NCI-H2227 (cell line): ENCODE results near the gene PPEF1.

Experiments
- DNase-seq: peaks from one replicate; lab custom pipeline; 2025; ENCODE audit not compliant: unreplicated experiment; lab: John Stamatoyannopoulos, UW

Gene PPEF1

DNA sequence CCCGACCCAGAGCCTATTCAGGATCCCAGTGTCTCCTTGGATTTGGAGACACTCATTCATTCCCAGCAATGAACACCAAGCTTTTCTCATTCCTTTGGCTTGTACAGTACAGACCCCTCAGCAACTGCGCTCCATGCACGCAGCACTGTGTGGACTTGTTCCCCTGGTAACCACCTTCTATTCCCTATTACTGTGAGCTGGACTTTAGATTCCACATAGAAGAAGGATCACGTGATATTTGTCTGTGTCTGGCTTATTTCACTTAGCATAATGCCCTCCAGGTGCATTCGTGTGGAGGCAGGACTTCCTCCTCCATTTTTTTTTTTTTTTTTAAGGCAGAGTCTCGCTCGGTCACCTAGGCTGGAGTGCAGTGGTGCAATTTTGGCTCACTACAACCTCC lies 170.0 kb downstream of the PPEF1 start:
- no peak for DNase-seq
